Hematopoietic multipotent progenitor cell treated with erythropoietin and hydrocortisone succinate and interleukin-3 and kit ligand, for 6 days (in vitro differentiated cells): Measurements from ENCODE around the gene HSDL1.
"Not testable (repeated sequence)": the region's sequence is repeated elsewhere in the genome, so short reads cannot be mapped to it uniquely, and the experiment has no call there.

Experiments used
- DNase-seq: peaks from one replicate; pipeline ENCODE4 v3.0.0-alpha.2; 2015

Gene HSDL1

GRCh38 chr16:84137769-84138357, 7.1 kb downstream of the HSDL1 start:
- no peak for DNase-seq

DNA sequence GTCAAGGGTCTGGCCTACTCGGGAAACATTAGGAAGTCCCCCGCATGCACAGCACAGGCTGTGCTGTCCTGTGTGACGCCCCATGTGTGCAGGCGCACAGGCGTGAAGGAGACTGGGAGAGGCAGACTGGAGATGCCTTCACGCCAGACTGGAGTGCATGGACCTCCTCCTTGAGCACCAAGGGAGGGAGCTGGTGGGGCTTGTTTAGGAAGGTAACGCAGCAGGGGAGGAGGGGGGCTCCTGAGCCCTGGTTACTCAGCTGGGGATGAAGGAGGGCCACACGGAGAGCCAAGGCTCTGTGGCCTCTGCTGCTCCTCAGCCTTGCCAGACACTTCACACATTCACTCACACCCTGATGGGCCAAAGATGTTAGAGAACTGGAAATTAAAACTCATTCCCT, 7.7 kb downstream of the HSDL1 start:
- no peak for DNase-seq

DNA sequence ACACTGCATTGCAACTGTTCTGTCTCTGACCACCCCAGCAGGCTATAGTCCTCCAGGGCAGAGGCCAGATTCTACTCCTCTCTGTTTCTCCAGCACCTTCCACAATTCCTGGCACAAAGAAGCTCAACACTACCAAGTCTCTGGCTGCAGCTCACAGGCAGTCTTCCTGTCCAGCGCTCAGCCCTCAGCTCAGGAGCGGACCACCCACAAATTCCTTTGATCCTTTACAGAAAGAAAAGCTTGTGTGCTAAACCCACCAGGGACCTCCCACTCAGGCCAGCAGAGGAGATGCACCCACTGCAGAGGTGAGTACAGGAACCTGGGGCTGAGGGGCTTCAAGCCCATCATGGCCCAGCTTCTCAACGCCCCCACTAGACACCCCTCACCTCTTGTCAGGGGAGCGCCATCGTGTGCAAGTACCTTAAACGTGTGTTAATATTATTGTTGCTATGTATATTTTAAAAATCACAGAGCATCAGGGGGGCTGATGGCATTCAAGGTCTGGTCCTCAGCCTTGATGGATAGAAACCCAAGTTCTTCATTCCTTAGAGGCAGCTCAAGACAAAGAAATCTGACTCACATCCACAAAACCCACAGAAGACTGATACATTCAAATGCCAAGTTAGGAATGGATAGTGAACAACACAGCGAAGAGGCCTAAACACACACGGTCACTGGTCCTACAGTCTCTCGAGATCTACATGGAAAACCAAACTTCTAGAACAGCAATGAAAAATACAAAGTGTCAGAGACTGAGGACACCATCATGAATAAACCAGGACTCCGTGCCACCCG, 8.4 kb downstream of the HSDL1 start:
- DNase-seq = no peak

DNA sequence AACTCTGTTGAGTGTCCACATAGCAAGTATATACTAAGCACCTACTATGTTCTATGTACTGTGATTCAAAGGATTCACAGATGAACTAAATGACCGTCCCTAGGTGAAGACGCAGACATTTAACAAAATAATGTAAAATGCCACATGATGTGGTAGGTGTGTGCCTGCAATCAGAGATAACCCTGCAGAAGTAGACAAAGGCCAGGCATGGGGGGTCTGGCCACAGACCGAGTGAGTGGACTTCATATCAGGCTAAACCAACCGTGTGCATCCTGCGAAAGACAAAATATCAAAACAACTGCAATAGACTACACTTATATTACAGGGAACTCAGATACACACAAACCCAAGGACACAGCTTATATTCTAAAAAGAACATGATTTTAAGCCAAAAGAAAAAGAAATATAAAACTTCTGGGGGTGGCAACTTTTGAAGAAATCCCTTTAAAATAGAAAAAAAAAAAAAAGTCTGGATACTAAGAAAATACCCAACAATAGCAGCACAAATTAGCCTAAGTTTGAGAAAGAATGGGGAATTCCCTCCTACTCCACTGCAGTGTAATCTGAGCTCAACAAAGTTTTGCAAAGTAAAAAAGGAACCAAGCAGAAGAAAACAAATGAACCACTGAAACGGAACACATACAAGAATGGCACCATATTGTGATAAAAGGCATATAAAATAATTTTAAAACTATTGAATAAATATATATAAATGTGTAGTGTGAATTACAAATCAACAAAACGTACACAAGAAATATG, 12.3 kb downstream of the HSDL1 start:
- DNase-seq = no peak

DNA sequence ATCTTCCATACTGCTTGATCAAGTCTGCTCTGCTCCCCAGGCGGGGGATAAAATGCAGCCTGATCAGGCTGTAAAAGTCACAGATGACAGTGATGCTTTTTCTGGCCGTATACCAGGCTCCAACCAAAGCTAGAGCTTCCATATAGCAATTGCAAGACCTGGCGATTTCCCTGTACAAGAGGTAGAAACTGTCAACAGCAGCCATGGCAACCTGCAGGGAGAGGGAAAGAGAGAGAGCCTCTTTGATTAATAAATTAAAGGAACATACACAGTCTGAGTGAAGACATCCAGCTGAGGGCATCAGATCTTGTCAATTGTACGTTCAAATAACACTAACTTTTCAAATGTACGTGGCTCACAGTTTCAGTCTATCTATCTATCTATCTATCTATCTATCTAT, 13.9 kb downstream of the HSDL1 start:
- no peak for DNase-seq

DNA sequence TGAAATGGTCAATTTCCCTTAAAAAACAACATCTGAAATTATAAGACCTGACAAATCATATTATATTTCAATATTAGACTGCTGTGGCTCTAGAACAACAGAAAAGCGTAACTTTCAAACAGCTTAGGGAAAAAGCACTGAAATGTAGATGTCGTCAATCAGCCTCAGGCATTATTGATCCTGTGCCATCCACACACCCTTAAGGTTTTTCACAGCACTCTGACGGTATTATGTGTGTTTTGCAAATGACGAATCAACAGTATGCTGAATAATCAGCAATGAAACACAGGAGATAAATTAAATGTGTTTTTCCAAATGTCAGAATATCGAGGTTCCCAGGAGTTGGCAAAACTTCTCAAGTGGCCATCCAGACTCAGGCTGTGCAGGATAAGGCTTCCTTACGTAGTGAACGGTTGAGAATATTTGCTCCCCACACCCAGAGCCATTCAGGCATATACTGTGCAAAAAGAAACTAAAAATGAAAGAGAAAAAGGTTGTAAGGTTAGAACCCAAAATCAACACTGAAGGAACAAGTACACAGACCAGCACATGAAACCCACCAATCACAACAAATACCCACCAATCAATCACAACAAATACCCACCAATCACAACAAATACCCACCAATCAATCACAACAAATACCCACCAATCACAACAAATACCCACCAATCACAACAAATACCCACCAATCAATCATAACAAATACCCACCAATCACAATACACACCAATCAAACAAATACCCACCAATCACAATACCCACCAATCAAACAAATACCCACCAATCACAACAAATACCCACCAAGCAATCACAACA, 20.5 kb downstream of the HSDL1 start:
- no peak for DNase-seq

DNA sequence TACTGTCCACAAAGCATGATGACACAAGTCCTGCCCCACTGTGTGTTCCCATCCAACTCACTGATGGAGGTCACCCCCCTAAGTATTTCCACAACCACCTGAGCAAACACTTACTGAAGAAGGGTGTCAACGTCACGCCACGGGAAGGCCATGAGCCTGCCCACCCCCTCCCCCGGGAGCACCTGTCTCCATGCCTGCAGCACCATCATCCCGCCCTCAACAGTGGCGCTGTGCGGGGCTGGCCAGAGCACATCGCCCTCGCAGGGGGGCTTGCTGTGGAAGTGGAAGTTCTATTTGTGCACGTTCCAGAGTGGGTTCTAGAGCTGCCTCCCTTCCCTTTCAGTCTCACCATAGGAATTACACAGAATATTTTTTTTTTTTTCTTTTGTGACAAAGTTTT, 24.0 kb downstream of the HSDL1 start:
- DNase-seq = no peak

- no peak for DNase-seq
These were observed 25.0 kb downstream of the HSDL1 start for GRCh38 chr16:84120023-84120422.

GRCh38 chr16:84119368-84119767, 25.6 kb downstream of the HSDL1 start:
- no peak for DNase-seq

DNA sequence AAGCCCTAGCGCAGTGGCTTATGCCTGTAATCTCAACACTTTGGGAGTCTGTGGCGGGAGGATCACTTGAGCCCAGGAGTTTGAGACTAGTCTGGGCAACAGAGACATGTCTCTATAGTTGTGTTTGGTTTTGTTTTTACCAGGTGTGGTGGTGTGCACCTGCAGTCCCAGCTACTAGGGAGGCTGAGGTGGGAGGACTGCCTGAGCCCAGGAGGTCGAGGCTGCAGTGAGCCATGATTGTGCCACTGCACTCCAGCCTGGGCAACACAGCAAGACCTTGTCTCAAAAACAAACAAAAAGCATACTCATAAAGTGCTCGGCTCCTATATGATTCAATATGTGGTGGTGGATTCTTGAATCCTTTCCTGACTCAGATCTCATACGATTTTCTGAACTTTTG, 26.7 kb downstream of the HSDL1 start:
- DNase-seq = not testable (repeated sequence)

GRCh38 chr16:84117494-84117843, 27.5 kb downstream of the HSDL1 start:
- peak; percentile 68 for DNase-seq

DNA sequence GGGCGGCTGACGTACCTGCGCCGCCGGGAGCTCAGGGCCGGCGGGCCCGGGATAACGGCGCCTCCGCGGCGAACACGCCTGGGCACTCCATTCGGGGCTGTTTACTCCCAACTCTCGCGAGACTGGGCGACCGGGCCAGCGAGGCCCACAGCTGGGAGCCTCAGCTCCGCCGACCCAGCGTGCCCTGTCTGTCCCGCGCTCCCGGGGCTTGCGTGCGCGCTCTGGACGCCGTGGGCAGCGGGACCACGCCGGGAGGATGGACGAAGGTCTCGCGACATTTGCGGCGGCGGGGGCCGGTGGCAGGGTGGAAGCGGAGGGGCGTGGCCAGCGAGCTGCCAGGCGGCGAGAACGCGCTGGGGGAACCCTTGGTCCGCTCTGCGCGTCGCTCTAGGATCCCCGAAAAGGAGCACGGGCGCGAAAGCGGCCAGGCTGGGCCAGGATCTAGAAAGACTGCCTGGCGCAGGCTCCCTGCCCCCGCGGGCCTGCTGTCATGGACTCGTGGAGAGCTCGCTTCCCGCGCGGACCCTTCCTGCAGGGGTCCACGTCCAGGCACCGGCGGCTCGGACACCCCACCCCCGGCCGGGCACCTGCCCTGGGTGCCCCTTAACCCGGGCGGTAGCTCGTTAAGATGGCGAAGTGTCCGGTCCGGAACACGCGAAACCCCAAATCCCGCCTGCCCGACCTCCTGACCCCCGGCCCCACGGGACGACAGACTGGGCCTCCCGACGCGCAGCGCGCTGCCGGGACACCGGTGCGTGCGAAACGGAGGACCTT, 28.1 kb downstream of the HSDL1 start, which contains the start of gene MBTPS1:
TSS of gene MBTPS1 (minus strand) at position 223 of the 774 bp plus-strand sequence. CDS start 15,159 bp downstream, outside the sequence.
- peak; percentile 98 for DNase-seq

GRCh38 chr16:84115919-84116719, 28.9 kb downstream of the HSDL1 start:
- peak; percentile 90 for DNase-seq

GRCh38 chr16:84111949-84112348, 33.0 kb downstream of the HSDL1 start:
- DNase-seq = not testable (repeated sequence)

GRCh38 chr16:84111525-84111924, 33.5 kb downstream of the HSDL1 start:
- no peak for DNase-seq

DNA sequence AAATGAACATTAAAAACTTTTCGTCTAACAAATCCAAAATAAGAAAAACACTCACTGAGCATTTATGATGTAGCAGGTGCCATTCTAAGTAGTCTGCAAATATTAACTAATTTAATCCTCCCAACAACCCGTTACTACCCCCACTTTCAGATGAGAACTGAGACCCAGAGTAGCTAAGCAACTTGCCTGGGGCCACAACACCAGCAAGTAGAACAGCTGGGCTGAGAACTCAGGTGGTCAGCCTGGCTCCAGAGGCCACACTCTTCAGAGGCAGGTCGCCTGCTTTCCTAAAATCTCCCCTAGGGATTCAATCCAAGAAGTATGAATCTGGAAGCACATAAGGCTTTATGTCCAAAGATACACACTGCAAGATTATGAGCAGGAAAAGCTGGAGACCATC, 34.5 kb downstream of the HSDL1 start:
- DNase-seq = no peak

DNA sequence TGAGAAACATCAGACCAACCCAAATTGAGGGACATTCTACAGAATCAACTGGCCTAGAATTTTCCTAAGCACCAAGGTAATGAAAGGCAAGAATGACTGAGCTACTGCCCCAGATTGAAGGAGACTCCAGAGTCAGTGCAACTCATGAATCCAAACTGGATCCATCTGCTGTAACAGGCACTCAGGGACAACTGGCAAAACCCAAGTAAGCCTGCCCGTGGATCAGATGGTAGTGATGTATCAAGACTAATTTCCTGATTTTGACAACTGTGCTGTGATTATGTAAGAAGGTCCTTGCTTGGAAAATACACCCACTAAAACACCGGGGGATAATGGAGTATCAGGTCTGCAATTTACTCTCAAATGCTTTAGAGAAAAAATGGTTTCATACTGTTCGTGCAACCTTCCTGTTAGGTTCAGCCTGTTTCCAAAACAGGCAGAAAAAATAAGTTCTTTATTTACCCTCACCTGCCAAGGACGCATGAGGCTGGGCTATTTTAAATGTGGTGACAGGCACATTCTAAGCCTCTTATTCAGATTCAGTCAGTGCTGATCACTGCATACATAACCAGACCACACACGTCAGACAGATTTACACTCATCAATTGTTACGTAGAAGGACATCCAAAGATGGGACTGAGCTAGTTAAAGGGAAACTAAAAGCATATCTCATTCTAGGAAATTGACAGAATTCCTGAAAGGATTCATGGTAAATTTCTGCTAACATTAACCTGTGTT, 35.2 kb downstream of the HSDL1 start:
- no peak for DNase-seq

DNA sequence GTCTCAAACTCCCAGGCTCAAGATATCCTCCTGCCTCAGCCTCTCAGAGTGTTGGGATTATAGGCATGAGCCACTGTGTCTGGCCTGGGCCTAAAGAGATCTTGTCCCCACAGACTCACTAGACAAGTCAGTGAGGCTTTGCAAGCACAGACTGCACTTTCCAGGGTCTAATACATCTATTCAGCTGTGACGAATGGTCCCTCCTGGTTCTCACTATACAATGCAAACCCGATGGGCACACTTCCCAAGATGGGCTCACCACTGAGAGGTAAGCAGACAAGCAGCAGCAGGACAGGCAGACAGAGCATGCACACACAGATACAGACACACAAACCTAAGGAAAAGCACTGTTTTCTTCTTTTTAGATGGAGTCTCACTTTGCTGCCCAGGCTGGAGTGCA, 37.1 kb downstream of the HSDL1 start:
- no peak for DNase-seq

GRCh38 chr16:84105948-84106740, 38.8 kb downstream of the HSDL1 start:
- DNase-seq = no peak
